Adrenal gland (tissue), 12 donors: ENCODE measurements around the gene C19orf47. TPM values are rescaled to one million over a fixed set of nuclear protein-coding genes. Genes with fewer than 3 reads are reported as not detected.

ENCODE experiments used
- DNase-seq, 7 donors: peaks; one replicate each; pipeline ENCODE4 v3.0.0-alpha.2; 2019 to 2020
- H3K27ac ChIP-seq, 5 donors: fragments of 200-600 bp; sonication (generic) in 4 of 5; 1 replicate in 3 of 5; 2 replicates in 2 of 5; pipeline versions ENCODE4 v1.5.1 to v1.8.0; 2016 to 2020; ENCODE audit warnings: mild to moderate bottlenecking in 1 of 5
- H3K27me3 ChIP-seq: fragments of 200-600 bp; 2 replicates; pipeline ENCODE4 v1.8.0; 2021
- H3K36me3 ChIP-seq, 2 donors: fragments of 200-600 bp; replicated peaks in 1 of 2; 1 replicate in 1 of 2; 2 replicates in 1 of 2; pipeline versions ENCODE4 v1.5.1 to v1.8.0; 2018 to 2022
- H3K4me1 ChIP-seq, 2 donors: fragments of 200-600 bp; replicated peaks in 1 of 2; 1 replicate in 1 of 2; 2 replicates in 1 of 2; pipeline versions ENCODE4 v1.5.1 to v1.8.0; 2018 to 2021
- H3K4me3 ChIP-seq, 4 donors: fragments of 200-600 bp; sonication (generic) in 3 of 4; one replicate each; pipeline ENCODE4 v1.5.1; 2016 to 2018
- H3K9me3 ChIP-seq, 3 donors: fragments of 200-600 bp; sonication (generic) in 1 of 3; replicated peaks in 1 of 3; 1 replicate in 2 of 3; 2 replicates in 1 of 3; pipeline versions ENCODE4 v1.5.1 to v1.8.0; 2016 to 2021
- CTCF ChIP-seq, 6 experiments: fragments of 450-650 bp in 4 of 6; fragments of 200-600 bp in 2 of 6; sonication (generic) in 1 of 6; IDR thresholded peaks; 1 replicate in 5 of 6; 2 replicates in 1 of 6; pipeline versions ENCODE4 v1.5.1 to v1.8.0; 2016 to 2021; ENCODE audit warnings: antibody characterized with exemption in 6 of 6, mild to moderate bottlenecking in 2 of 6, moderate library complexity in 1 of 6
- POLR2A ChIP-seq, 2 donors: fragments of 450-650 bp; IDR thresholded peaks; one replicate each; pipeline ENCODE4 v1.6.1; 2017; ENCODE audit warnings: antibody characterized with exemption in 2 of 2, mild to moderate bottlenecking in 2 of 2, moderate library complexity in 1 of 2
- WGBS, 4 donors: extraction: QIAGEN DNeasy Blood & Tissue Kit in 2 of 4; methylation state at CpG; one replicate each; pipeline versions ENCODE4 v1.1.5 to v1.1.7; 2013 to 2017; 5-methylcytosine and 5-hydroxymethylcytosine counted together
- intact Hi-C, 2 donors: fragments of 100-400 bp; cut with DNase I; formaldehyde crosslinking; loops; one replicate each; pipeline versions ENCODE4 v1.14.1 to v1.15.0; 2022 to 2023
- polyA plus RNA-seq, 3 donors: library from polyadenylated mRNA; stranded (reverse); fragments of 200-250 nt in 2 of 3; fragments of 350-450 nt in 1 of 3; fragmentation: Illumina TruSeq in 1 of 3; extraction: RNeasy Lipid Tissue Mini Kit (QIAGEN cat#74804) in 1 of 3; gene quantifications; one replicate each; pipeline ENCODE4 v1.2.3, GENCODE V29; 2013 to 2014
- total RNA-seq, 9 donors: library from RNA; depleted of rRNA in 4 of 9; stranded (reverse); fragments of >200 nt in 4 of 9; fragments of 120-200 nt in 1 of 9; fragmentation: NEBNext Ultra II Directional in 1 of 9; extraction: Animal tissue kit (Norgen Biotek cat#: 25700) in 1 of 9; gene quantifications; one replicate each; pipeline versions ENCODE4 v1.1.0 to v1.2.4, GENCODE V29; 2013 to 2023
- donor health status: healthy with polysubstance abuse.
- donor health status: Bipolar disorder and iron deficiency.
- donor health status: DM: yes; HTN: yes; CAD: no.
- donor health status: DM: no; HTN: no; CAD: no.
- donor health status: DM: no; HTN: no; CAD: no.
- donor health status: DM: yes; HTN: yes; CAD: no.

C19orf47 gene
- total and polyA plus RNA-seq, 12 donors, result 7.0 to 20.9 (median 14.6) TPM

- TF ChIP-seq POLR2A (IDR thresholded peaks at IDR 0.05), result no peak
- H3K27ac ChIP-seq, result no peak overlapping the region
- DNase-seq, result no peak
- H3K27me3 ChIP-seq, result no peaks in the 10 kb centered on the region
- intact Hi-C loops, result no loop called here
- 93 to 95% (median 94%) methylated on average over 18 of the region's 18 CpGs for WGBS, 4 donors
- no peaks in the 10 kb centered on the region for H3K9me3 ChIP-seq
- peaks cover 0 to 10% of the 10 kb centered on the region in 2 donors for H3K4me1 ChIP-seq
- H3K36me3 ChIP-seq, result peaks cover 0 to 58% of the 10 kb centered on the region in 2 donors
- no peak overlapping the region for H3K4me3 ChIP-seq
Measured at GRCh38 chr19:40321076-40321475, 27.1 kb downstream of the C19orf47 start.

- WGBS, 4 donors, result 83 to 87% (median 85%) methylated on average over 7 of the region's 7 CpGs
- no peak for TF ChIP-seq CTCF (IDR thresholded peaks at IDR 0.05)
- TF ChIP-seq POLR2A (IDR thresholded peaks at IDR 0.05), result no peak
- intact Hi-C loops, result no loop called here
- no peak for DNase-seq
- Histone ChIP-seq H3K9me3 (no peaks in the 10 kb centered on the region), H3K4me3 (no peak overlapping the region), H3K27me3 (no peaks in the 10 kb centered on the region), H3K27ac (no peak overlapping the region), H3K36me3 (peaks cover 0 to 52% of the 10 kb centered on the region in 2 donors), H3K4me1 (peaks cover 0 to 10% of the 10 kb centered on the region in 2 donors)
Measured at GRCh38 chr19:40320558-40320935, 27.6 kb downstream of the C19orf47 start.

- Histone ChIP-seq H3K4me1 (peaks cover 0 to 8% of the 10 kb centered on the region in 2 donors), H3K9me3 (no peaks in the 10 kb centered on the region), H3K4me3 (no peak overlapping the region), H3K27me3 (no peaks in the 10 kb centered on the region), H3K36me3 (peaks cover 0 to 20% of the 10 kb centered on the region in 2 donors), H3K27ac (no peak overlapping the region)
- no peak for DNase-seq
- intact Hi-C loops, result no loop called here
- 84 to 91% (median 88%) methylated on average over 7 of the region's 7 CpGs for WGBS, 4 donors
- TF ChIP-seq CTCF (IDR thresholded peaks at IDR 0.05), result no peak
- no peak for TF ChIP-seq POLR2A (IDR thresholded peaks at IDR 0.05)
Measured at GRCh38 chr19:40317338-40317737, 30.9 kb downstream of the C19orf47 start.

- H3K4me1 ChIP-seq, result no peaks in the 10 kb centered on the region
- 86 to 93% (median 88%) methylated on average over 4 to 5 of the region's 5 CpGs for WGBS, 4 donors
- TF ChIP-seq POLR2A (IDR thresholded peaks at IDR 0.05) (no peak), CTCF (IDR thresholded peaks at IDR 0.05) (no peak)
Measured at GRCh38 chr19:40315812-40316470, 32.3 kb downstream of the C19orf47 start.

GRCh38 chr19:40314656-40315055 lies 33.5 kb downstream of the C19orf47 start:
- Histone ChIP-seq H3K27me3 (no peaks in the 10 kb centered on the region), H3K36me3 (peaks cover 0 to 4% of the 10 kb centered on the region in 2 donors), H3K4me1 (no peaks in the 10 kb centered on the region), H3K9me3 (no peaks in the 10 kb centered on the region), H3K4me3 (no peak overlapping the region), H3K27ac (no peak overlapping the region)
- TF ChIP-seq POLR2A (IDR thresholded peaks at IDR 0.05) (no peak), CTCF (IDR thresholded peaks at IDR 0.05) (no peak)
- intact Hi-C loops, result no loop called here
- 83 to 93% (median 89%) methylated on average over 2 of the region's 2 CpGs for WGBS, 4 donors
- DNase-seq, result no peak

More at GRCh38 chr19:40315812-40316470, 32.3 kb downstream of the C19orf47 start:
- H3K4me3 ChIP-seq, result no peak overlapping the region
- H3K27me3 ChIP-seq, result no peaks in the 10 kb centered on the region
- intact Hi-C loops, result no loop called here
- H3K36me3 ChIP-seq, result peaks cover 0 to 6% of the 10 kb centered on the region in 2 donors
- no peak overlapping the region for H3K27ac ChIP-seq
- no peaks in the 10 kb centered on the region for H3K9me3 ChIP-seq
- DNase-seq, result no peak
